ENCODE data around the gene MEPCE.

DNA sequence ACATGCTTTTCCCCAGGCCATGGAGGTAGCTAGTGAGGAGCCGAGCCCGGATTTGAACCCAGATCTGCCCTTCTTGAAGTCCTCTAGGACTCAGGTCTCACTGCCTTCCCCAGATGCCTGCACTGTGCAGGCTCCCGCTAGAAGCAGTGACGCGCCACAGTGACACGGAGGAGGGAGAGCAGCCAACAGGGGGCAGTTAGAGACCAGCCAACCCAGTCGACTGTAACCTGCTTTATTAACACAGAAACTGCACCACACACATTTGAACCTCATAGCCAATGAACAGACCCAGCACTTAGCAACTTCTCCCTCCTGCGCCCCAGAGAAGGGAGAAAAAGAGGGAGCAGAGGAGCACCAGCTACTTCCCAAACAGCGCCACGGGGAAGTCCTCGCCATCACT is 29.0 kb upstream of the MEPCE start:
- TF ChIP-seq EP300 (IDR thresholded peaks at IDR 0.05; ENCODE audit: low read length) (no peak), ZNF785 (CRISPR knock-in tag; IDR thresholded peaks at IDR 0.05) (no peak), POLR2AphosphoS5 (IDR thresholded peaks at IDR 0.05; ENCODE audit: control insufficient read depth, insufficient read depth, low read depth, low read length) (no peak), KLF13 (tag; IDR thresholded peaks at IDR 0.05; ENCODE audit: borderline replicate concordance, low read depth) (no peak; the same call in 1 of the 2 replicates), FOSL1 (tag; conservative IDR thresholded peaks at IDR 0.05) (no peak), JUNB (CRISPR knock-in tag; conservative IDR thresholded peaks at IDR 0.05) (no peak), ZNF695 (CRISPR knock-in tag; IDR thresholded peaks at IDR 0.05) (no peak), DPF2 (IDR thresholded peaks at IDR 0.05) (no peak), RFX5 (IDR thresholded peaks at IDR 0.05; ENCODE audit: low read depth, low read length) (no peak)
- TF ChIP-seq, protein P1, sequence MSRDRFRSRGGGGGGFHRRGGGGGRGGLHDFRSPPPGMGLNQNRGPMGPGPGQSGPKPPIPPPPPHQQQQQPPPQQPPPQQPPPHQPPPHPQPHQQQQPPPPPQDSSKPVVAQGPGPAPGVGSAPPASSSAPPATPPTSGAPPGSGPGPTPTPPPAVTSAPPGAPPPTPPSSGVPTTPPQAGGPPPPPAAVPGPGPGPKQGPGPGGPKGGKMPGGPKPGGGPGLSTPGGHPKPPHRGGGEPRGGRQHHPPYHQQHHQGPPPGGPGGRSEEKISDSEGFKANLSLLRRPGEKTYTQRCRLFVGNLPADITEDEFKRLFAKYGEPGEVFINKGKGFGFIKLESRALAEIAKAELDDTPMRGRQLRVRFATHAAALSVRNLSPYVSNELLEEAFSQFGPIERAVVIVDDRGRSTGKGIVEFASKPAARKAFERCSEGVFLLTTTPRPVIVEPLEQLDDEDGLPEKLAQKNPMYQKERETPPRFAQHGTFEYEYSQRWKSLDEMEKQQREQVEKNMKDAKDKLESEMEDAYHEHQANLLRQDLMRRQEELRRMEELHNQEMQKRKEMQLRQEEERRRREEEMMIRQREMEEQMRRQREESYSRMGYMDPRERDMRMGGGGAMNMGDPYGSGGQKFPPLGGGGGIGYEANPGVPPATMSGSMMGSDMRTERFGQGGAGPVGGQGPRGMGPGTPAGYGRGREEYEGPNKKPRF (IDR thresholded peaks at IDR 0.05; ENCODE audit: low read depth, low read length), result no peak
- TF ChIP-seq, protein P2, sequence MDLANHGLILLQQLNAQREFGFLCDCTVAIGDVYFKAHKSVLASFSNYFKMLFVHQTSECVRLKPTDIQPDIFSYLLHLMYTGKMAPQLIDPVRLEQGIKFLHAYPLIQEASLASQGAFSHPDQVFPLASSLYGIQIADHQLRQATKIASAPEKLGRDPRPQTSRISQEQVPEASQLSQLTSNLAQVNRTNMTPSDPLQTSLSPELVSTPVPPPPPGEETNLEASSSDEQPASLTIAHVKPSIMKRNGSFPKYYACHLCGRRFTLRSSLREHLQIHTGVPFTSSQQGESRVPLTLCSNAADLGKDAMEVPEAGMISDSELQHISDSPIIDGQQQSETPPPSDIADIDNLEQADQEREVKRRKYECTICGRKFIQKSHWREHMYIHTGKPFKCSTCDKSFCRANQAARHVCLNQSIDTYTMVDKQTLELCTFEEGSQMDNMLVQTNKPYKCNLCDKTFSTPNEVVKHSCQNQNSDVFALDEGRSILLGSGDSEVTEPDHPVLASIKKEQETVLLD (IDR thresholded peaks at IDR 0.05), result no peak
- TF ChIP-seq, protein P3, sequence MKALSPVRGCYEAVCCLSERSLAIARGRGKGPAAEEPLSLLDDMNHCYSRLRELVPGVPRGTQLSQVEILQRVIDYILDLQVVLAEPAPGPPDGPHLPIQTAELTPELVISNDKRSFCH (CRISPR knock-in tag; IDR thresholded peaks at IDR 0.05), result no peak
- TF ChIP-seq, protein P3 (tag; IDR thresholded peaks at IDR 0.05), result no peak
